HG02938 (cell line): ENCODE results near the gene KANK2.
"Not testable (repeated sequence)": the region's sequence is repeated elsewhere in the genome, so short reads cannot be mapped to it uniquely, and the experiment has no call there.

Experiments
- ATAC-seq: cut with Tn5 transposase; IDR thresholded peaks from one replicate; pipeline ENCODE4 v1.9.1; 2021; ENCODE audit warnings: mild to moderate bottlenecking, moderate library complexity; ENCODE audit not compliant: unreplicated experiment

Gene KANK2

DNA sequence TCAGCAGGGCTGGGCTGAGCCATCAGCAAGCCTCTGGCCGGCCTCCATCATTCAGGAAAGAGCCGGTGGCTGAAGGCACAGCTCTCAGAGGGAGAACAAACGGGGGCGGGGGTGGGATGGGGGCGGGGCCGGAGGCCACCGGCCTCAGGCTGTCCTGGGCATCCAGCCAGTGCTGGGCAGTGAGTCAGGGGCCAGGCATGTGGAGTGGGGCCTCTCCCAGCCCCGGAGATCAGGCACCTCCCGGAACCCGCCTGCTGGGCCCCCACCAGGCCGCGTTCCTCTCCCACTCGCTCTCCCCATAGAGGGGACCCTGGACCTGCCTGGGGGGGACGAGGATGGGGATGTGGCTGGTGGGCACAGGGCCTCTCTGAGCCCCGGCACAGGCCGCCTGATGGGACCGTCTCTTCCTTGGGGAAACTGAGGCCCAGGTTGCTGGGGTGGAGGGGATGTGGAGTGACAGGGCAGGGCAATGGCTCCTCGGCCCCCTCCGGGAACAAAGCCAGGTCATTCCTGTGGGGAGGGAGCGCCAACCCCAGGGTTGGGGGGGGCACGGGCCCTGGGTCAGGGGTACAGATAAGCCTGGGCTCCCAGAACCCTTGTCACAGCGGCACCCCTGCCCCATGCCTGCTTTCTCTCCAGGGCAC lies 54.7 kb downstream of the KANK2 start:
- ATAC-seq: no peak

- no peak for ATAC-seq
These were observed 55.3 kb downstream of the KANK2 start for GRCh38 chr19:11141937-11142527.

GRCh38 chr19:11140896-11141295 lies 56.4 kb downstream of the KANK2 start:
- ATAC-seq: no peak

DNA sequence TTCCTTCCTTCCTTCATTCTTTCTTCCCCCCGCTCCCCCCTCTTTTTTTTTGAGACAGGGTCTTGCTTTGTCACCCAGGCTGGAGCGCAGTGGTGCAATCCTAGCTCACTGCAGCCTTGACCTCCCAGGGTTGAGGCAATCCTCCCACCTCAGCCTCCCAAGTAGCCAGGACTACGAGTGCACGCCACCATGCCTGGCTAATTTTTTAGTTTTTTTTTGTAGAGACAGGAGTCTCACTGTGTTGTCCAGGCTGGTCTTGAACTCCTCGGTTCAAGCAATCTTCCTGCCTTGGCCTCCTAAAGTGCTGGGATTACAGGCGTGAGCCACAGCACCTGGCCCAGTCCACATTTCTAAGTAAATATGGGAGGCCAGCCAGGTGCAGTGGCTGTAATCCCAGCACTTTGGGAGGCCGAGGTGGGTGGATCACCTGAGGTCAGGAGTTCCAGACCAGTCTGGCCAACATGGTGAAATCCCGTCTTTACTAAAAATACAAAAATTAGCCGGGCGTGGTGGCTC lies 57.3 kb downstream of the KANK2 start:
- not testable (repeated sequence) for ATAC-seq

- no peak for ATAC-seq
These were observed 58.6 kb downstream of the KANK2 start for GRCh38 chr19:11138601-11139300.

- no peak for ATAC-seq
These were observed 59.6 kb downstream of the KANK2 start for GRCh38 chr19:11137542-11138384.

DNA sequence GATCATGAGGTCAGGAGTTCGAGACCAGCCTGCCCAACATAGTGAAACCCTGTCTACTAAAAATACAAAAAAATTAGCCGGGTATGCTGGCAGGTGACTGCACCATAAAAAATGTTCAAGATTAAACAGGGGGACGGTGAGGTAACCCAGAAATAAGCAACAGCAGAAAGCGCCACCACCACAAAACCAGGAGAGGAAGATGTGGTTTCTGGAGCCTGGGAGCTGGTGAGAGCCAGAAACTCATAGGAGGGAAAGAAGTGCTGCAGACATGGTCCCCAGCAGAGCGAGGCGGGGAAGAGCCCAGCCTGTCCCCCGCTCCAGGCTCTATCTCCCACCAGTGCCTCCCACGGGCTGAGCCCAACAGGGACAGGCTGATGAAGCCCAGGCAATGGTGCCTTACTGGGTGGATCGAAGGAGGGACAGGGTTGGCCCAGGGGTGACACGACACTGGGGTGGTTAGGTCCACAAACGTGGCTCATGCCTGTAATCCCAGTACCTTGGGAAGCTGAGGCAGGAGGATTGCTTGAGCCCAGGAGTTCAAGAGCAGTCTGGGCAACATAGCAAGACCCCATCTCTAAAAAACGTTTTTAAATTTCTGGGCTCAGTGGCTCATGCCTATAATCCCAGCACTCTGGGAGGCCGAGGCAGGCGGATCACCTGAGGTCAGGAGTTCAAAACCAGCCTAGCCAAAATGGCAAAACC lies 60.8 kb downstream of the KANK2 start:
- ATAC-seq: no peak

DNA sequence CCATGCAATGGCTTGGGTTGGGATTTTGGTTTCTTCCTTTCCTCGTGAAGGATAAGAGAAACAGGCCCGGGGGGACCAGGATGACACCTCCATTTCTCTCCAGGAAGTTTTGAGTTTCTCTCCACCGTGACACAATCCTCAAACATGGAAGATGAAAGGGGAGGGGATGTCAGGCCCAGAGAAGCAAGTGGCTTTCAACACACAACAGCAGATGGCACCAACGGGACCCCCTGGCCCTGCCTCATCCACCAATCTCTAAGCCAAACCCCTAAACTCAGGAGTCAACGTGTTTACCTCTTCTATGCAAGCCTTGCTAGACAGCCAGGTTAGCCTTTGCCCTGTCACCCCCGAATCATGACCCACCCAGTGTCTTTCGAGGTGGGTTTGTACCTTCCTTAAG lies 65.9 kb downstream of the KANK2 start:
- no peak for ATAC-seq

DNA sequence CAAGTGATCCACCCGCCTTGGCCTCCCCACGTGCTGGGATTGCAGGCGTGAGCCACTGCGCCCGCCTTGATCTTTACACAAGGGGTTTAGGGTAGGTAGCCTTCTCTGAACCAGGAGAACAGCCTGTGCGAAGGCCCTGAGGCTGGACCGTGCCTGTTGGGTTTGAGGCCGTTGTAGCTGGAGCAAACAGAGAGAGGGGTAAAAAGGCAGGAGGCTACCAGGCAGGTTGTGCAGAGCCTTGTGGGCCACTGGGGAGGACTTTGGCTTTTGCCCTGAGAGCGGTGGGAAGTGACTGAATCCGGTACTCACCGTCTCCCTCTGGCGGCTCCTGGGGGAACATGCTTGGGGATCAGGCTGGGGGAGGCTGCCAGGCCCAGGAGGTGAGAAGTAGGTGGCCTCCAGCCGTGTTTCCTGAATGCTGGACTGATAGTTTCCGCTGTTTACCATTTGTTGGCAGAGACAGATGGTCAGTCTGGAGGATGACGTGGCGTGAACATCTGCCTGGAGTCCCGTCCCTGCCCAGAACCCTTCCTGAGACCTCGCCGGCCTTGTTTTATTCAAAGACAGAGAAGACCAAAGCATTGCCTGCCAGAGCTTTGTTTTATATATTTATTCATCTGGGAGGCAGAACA lies 66.4 kb downstream of the KANK2 start:
- no peak for ATAC-seq

- ATAC-seq: no peak
These were observed 69.4 kb downstream of the KANK2 start for GRCh38 chr19:11127905-11128304.

- no peak for ATAC-seq
These were observed 71.2 kb downstream of the KANK2 start for GRCh38 chr19:11125994-11126685.

GRCh38 chr19:11124157-11124556 lies 73.2 kb downstream of the KANK2 start:
- ATAC-seq: not testable (repeated sequence)

DNA sequence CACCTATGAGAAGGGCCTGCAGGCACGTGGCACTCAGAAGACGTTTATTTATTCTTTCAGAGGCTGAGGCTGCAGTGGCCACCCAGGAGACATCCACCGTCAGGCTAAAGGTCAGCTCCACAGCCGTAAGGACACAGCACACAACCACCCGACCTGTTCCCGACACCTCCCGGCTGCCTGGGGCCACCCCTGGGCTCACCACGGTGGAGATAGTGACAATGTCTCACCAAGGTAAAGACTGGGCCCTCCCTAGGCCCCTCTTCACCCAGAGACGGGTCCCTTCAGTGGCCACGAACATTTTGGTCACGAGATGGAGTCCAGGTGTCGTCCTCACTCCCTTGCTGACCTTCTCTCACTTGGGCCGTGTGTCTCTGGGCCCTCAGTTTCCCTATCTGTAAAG lies 74.2 kb downstream of the KANK2 start:
- no peak for ATAC-seq

- not testable (repeated sequence) for ATAC-seq
These were observed 75.4 kb downstream of the KANK2 start for GRCh38 chr19:11121963-11122362.

DNA sequence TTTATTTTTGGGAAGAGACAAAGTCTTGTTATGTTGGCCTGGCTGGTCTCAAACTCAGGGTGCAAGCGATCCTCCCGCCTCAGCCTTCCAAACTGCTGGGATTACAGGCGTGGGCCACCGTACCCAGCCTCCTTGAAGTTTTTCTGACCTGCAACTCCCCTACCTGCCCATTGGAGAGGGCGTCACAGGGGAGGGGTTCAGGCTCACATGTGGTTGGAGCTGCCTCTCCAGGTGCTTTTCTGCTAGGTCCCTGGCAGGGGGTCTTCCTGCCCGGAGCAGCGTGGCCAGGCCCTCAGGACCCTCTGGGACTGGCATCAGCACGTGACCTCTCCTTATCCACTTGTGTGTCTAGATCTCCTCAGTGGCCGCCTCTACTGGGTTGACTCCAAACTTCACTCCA lies 80.8 kb downstream of the KANK2 start:
- ATAC-seq: no peak

DNA sequence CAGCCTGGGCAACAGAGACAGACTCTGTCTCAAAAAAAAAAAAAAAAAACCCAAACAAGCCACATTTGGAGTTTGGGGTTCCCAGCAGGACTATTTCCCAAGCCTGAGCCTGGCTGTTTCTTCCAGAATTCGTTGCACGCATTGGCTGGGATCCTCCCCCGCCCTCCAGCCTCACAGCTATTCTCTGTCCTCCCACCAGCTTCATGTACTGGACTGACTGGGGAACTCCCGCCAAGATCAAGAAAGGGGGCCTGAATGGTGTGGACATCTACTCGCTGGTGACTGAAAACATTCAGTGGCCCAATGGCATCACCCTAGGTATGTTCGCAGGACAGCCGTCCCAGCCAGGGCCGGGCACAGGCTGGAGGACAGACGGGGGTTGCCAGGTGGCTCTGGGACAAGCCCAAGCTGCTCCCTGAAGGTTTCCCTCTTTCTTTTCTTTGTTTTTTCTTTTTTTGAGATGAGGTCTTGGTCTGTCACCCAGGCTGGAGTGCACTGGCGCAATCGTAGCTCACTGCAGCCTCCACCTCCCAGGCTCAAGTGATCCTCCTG lies 81.4 kb downstream of the KANK2 start:
- no peak for ATAC-seq

- ATAC-seq: no peak
These were observed 82.3 kb downstream of the KANK2 start for GRCh38 chr19:11115042-11115441.
